RWPE2 (cell line): ENCODE results near the gene TRIM28.

Experiments used
- ATAC-seq: fragments of 200-7000 bp; cut with Tn5 transposase; 3 replicates; pipeline ENCODE4 v1.9.1; 2021; ENCODE audit warnings: low read depth
- DNase-seq: peaks from one replicate; pipeline ENCODE4 v3.0.0-alpha.2; 2020; ENCODE audit warnings: low spot score
- H3K27ac ChIP-seq: fragments of 450-650 bp; 2 replicates; pipeline ENCODE4 v1.5.1; 2017; ENCODE audit warnings: mild to moderate bottlenecking; ENCODE audit not compliant: poor library complexity, severe bottlenecking
- H3K27me3 ChIP-seq: fragments of 250-450 bp; sonication (Bioruptor Pico); 2 replicates; pipeline ENCODE4 v1.5.1; 2021; ENCODE audit warnings: mild to moderate bottlenecking, moderate library complexity; ENCODE audit not compliant: insufficient read depth, poor library complexity, severe bottlenecking
- H3K36me3 ChIP-seq: fragments of 250-450 bp; sonication (Bioruptor Pico); 2 replicates; pipeline ENCODE4 v1.5.1; 2020; ENCODE audit warnings: low read depth, mild to moderate bottlenecking, moderate library complexity
- H3K4me1 ChIP-seq: fragments of 250-450 bp; sonication (Bioruptor Pico); 2 replicates; pipeline ENCODE4 v1.5.1; 2021; ENCODE audit warnings: mild to moderate bottlenecking, moderate library complexity; ENCODE audit not compliant: insufficient read depth, poor library complexity, severe bottlenecking
- H3K4me3 ChIP-seq: fragments of 250-450 bp; sonication (Bioruptor Pico); 2 replicates; pipeline ENCODE4 v1.5.1; 2021; ENCODE audit warnings: mild to moderate bottlenecking, moderate library complexity; ENCODE audit not compliant: severe bottlenecking
- H3K9me3 ChIP-seq: fragments of 250-450 bp; sonication (Bioruptor Pico); 2 replicates; pipeline ENCODE4 v1.5.1; 2021; ENCODE audit warnings: mild to moderate bottlenecking, moderate library complexity; ENCODE audit not compliant: severe bottlenecking
- CTCF ChIP-seq: fragments of 450-650 bp; IDR thresholded peaks from one replicate; pipeline ENCODE4 v1.5.1; 2017; ENCODE audit warnings: mild to moderate bottlenecking, moderate library complexity; ENCODE audit not compliant: poor library complexity, severe bottlenecking

The TRIM28 gene

GRCh38 chr19:58563823-58564222 lies 20.0 kb downstream of the TRIM28 start:
- no peaks in the 10 kb centered on the region for H3K4me1 ChIP-seq
- no peak overlapping the region for H3K27ac ChIP-seq
- H3K36me3 ChIP-seq = no peaks in the 10 kb centered on the region
- H3K9me3 ChIP-seq = no peaks in the 10 kb centered on the region
- ATAC-seq (no peak), DNase-seq (no peak)
- no peaks in the 10 kb centered on the region for H3K27me3 ChIP-seq
- H3K4me3 ChIP-seq = no peak overlapping the region
- no peak for TF ChIP-seq CTCF

DNA sequence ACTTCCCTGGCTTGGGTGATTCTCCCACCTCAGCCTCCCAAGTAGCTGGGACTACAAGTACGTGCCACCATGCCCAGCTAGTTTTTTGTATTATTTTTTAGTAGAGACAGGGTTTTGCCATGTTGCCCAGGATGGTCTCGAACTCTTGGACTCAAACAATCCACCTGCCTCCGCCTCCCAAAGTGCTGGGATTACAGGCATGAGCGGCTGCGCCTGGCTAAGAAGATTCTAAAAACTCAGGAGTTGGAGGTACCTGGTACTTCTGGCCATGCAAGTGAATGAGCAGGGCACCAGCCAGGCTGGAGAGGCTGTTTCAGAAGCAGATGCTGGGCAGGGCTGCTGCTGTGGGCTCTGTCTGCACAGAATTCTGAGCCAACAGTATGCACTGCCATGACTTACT lies 23.1 kb downstream of the TRIM28 start:
- no peak for TF ChIP-seq CTCF
- ATAC-seq (no peak), DNase-seq (no peak)
- Histone ChIP-seq H3K36me3 (no peaks in the 10 kb centered on the region), H3K4me3 (no peak overlapping the region), H3K27ac (no peak overlapping the region), H3K27me3 (no peaks in the 10 kb centered on the region), H3K4me1 (no peaks in the 10 kb centered on the region), H3K9me3 (no peaks in the 10 kb centered on the region)

- DNase-seq (no peak), ATAC-seq (no peak)
- Histone ChIP-seq H3K27me3 (no peaks in the 10 kb centered on the region), H3K4me1 (no peaks in the 10 kb centered on the region), H3K27ac (no peak overlapping the region), H3K4me3 (no peak overlapping the region), H3K36me3 (no peaks in the 10 kb centered on the region), H3K9me3 (no peaks in the 10 kb centered on the region)
- no peak for TF ChIP-seq CTCF
Measured at GRCh38 chr19:58568453-58569130, 24.7 kb downstream of the TRIM28 start.

DNA sequence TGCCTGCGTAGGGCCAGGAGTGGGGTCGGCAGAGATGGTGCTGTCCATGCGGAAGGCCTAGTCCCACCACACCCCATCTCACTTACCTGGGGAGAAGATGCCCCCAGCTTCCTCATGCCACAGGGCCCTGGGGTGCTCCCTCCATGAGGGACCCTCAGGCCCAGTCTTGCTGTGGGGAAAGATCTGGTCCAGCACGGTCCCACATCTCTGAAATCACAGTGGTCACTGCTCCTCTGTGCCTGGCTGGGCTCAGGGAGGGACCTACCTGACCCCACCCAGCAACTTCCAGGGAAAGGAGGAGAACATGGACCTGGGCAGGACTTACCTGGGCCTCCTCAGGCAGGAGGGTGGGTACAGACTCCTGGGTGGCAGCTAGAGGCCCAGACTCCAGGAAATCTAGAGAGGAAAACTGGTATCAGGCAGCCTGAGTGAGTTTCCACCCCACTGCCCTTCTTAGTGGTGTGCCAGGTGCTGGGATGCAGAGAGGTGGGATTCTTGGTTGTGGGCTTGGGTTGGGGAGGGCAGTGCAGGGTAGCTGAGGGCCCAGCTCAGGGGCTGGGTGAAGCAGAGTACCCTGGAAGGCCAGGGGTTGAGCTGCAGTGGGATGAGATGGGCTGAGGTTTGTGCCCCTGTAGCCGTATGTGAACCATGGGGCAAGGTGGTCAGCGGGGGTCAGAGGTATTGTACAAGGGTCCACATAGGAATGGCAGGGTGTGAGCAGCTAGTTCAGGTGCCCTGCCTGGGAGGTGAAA lies 25.5 kb downstream of the TRIM28 start:
- Histone ChIP-seq H3K4me3 (no peak overlapping the region), H3K27ac (no peak overlapping the region)
- no peak for TF ChIP-seq CTCF

More for the DNA sequence above, 25.5 kb downstream of the TRIM28 start:
- H3K27me3 ChIP-seq = no peaks in the 10 kb centered on the region
- ATAC-seq = no peak
- no peaks in the 10 kb centered on the region for H3K36me3 ChIP-seq
- DNase-seq = no peak
- H3K4me1 ChIP-seq = no peaks in the 10 kb centered on the region
- no peaks in the 10 kb centered on the region for H3K9me3 ChIP-seq
